MM.1S (cell line): ENCODE measurements around the gene SFXN5.

Source experiments
- DNase-seq: peaks from one replicate; pipeline ENCODE4 v3.0.0-alpha.2; 2015
- H2AFZ ChIP-seq: fragments of 300-600 bp; sonication (generic); 2 replicates; pipeline ENCODE4 v1.6.0; 2016; ENCODE audit warnings: antibody characterized with exemption, low read length
- H3F3A ChIP-seq: fragments of 300-600 bp; sonication (generic); 2 replicates; pipeline ENCODE4 v1.6.1; 2016; ENCODE audit warnings: mild to moderate bottlenecking, antibody characterized with exemption, low read length, moderate library complexity, mixed read lengths; ENCODE audit not compliant: insufficient read depth
- H3K27ac ChIP-seq: fragments of 300-600 bp; sonication (generic); 2 replicates; pipeline ENCODE4 v1.5.1; 2016; ENCODE audit warnings: mild to moderate bottlenecking, low read length
- H3K27me3 ChIP-seq: fragments of 300-600 bp; sonication (generic); replicated peaks from 2 replicates; pipeline ENCODE4 v1.6.0; 2016; ENCODE audit warnings: low read length; ENCODE audit not compliant: insufficient read depth
- H3K36me3 ChIP-seq: fragments of 300-600 bp; sonication (generic); replicated peaks from 2 replicates; pipeline ENCODE4 v1.6.1; 2016; ENCODE audit warnings: mild to moderate bottlenecking, low read length, mixed read lengths; ENCODE audit not compliant: insufficient read depth
- H3K4me1 ChIP-seq: fragments of 300-600 bp; sonication (generic); 2 replicates; pipeline ENCODE4 v1.6.1; 2016; ENCODE audit warnings: low read length, mixed read lengths
- H3K4me2 ChIP-seq: fragments of 300-600 bp; sonication (generic); 2 replicates; pipeline ENCODE4 v1.6.0; 2016; ENCODE audit warnings: low read depth, low read length
- H3K4me3 ChIP-seq: fragments of 300-600 bp; sonication (generic); 2 replicates; pipeline ENCODE4 v1.5.1; 2016; ENCODE audit warnings: low read length, mixed read lengths
- H3K79me2 ChIP-seq: fragments of 300-600 bp; sonication (generic); 2 replicates; pipeline ENCODE4 v1.6.1; 2016; ENCODE audit warnings: mixed run types, low read length, mixed read lengths
- H3K9ac ChIP-seq: fragments of 300-600 bp; sonication (generic); 2 replicates; pipeline ENCODE4 v1.6.1; 2016; ENCODE audit warnings: low read length, mixed read lengths
- H3K9me2 ChIP-seq: fragments of 300-600 bp; sonication (generic); replicated peaks from 2 replicates; pipeline ENCODE4 v1.6.1; 2016; ENCODE audit warnings: mild to moderate bottlenecking, low read length, mixed read lengths; ENCODE audit not compliant: insufficient read depth
- H3K9me3 ChIP-seq: fragments of 300-600 bp; sonication (generic); replicated peaks from 2 replicates; pipeline ENCODE4 v1.6.1; 2016; ENCODE audit warnings: mild to moderate bottlenecking, low read length, mixed read lengths; ENCODE audit not compliant: insufficient read depth
- H4K20me1 ChIP-seq: fragments of 300-600 bp; sonication (generic); 2 replicates; pipeline ENCODE4 v1.6.1; 2016; ENCODE audit warnings: mild to moderate bottlenecking, low read length, moderate library complexity, mixed read lengths; ENCODE audit not compliant: insufficient read depth
- EZH2 ChIP-seq: fragments of 300-600 bp; sonication (generic); optimal IDR thresholded peaks from 2 replicates; pipeline ENCODE3; 2017; ENCODE audit warnings: low read depth, mild to moderate bottlenecking, antibody characterized with exemption, low read length, mixed read lengths
- EZH2phosphoT487 ChIP-seq: fragments of 300-600 bp; sonication (generic); IDR thresholded peaks from 2 replicates; pipeline ENCODE4 v1.6.1; 2018; ENCODE audit warnings: antibody characterized with exemption, low read length
- TF ChIP-seq, protein P1 (sequence below): fragments of 300-600 bp; sonication (generic); IDR thresholded peaks from 2 replicates; pipeline ENCODE4 v1.5.1; 2016; ENCODE audit warnings: antibody characterized with exemption, low read length, mixed read lengths

SFXN5 gene

GRCh38 chr2:72990695-72991438 is 80.6 kb downstream of the SFXN5 start:
- Histone ChIP-seq H3K9me3 (no peaks in the 10 kb centered on the region), H3K27me3 (no peaks in the 10 kb centered on the region), H3K4me1 (no peaks in the 10 kb centered on the region), H3K27ac (no peak overlapping the region), H4K20me1 (no peaks in the 10 kb centered on the region), H3K4me3 (no peak overlapping the region), H3K4me2 (no peak overlapping the region), H3K9me2 (no peaks in the 10 kb centered on the region), H3K36me3 (no peaks in the 10 kb centered on the region), H3F3A (no peaks in the 10 kb centered on the region), H2AFZ (no peak overlapping the region), H3K9ac (no peak overlapping the region), H3K79me2 (no peaks in the 10 kb centered on the region)
- TF ChIP-seq, protein P1, sequence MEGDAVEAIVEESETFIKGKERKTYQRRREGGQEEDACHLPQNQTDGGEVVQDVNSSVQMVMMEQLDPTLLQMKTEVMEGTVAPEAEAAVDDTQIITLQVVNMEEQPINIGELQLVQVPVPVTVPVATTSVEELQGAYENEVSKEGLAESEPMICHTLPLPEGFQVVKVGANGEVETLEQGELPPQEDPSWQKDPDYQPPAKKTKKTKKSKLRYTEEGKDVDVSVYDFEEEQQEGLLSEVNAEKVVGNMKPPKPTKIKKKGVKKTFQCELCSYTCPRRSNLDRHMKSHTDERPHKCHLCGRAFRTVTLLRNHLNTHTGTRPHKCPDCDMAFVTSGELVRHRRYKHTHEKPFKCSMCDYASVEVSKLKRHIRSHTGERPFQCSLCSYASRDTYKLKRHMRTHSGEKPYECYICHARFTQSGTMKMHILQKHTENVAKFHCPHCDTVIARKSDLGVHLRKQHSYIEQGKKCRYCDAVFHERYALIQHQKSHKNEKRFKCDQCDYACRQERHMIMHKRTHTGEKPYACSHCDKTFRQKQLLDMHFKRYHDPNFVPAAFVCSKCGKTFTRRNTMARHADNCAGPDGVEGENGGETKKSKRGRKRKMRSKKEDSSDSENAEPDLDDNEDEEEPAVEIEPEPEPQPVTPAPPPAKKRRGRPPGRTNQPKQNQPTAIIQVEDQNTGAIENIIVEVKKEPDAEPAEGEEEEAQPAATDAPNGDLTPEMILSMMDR = no peak
- TF ChIP-seq EZH2 (no peak), EZH2phosphoT487 (no peak)
- no peak for DNase-seq

GRCh38 chr2:72989770-72990556 is 81.5 kb downstream of the SFXN5 start:
- no peak for DNase-seq
- Histone ChIP-seq H3K4me3 (no peak overlapping the region), H3K9me2 (no peaks in the 10 kb centered on the region), H3K36me3 (no peaks in the 10 kb centered on the region), H3K4me2 (no peak overlapping the region), H3K9ac (no peak overlapping the region), H3K9me3 (no peaks in the 10 kb centered on the region), H3K27ac (no peak overlapping the region), H3K79me2 (no peaks in the 10 kb centered on the region), H3K4me1 (no peaks in the 10 kb centered on the region), H4K20me1 (no peaks in the 10 kb centered on the region), H3K27me3 (no peaks in the 10 kb centered on the region), H2AFZ (no peak overlapping the region), H3F3A (no peaks in the 10 kb centered on the region)
- TF ChIP-seq, protein P1 = no peak
- TF ChIP-seq EZH2 (no peak), EZH2phosphoT487 (no peak)

DNA sequence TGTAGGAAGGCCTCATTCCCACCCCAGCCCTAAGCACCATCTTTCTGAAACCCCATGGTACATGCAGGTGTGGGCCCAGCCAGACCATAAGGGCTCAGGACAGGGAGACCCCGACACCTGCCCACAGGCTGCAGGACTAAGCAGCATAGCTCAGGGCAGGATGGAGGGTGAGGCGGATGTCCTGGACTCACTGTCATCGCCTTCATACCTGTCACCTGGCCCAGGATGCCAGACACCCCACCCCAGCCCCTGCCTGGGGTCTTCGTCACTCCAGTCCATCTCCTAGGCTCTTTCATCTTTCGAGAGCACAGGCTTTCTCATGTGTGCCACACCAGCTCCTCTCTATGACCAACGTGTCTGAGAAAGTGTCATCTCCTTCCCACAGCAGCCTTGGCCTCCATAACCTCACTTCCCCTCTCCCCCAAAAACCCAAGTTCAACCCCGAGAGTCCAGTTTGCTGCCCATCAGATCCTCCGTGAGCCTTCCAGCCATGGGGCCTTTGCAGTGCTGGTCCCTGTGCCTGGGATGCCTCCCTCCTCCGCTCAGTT is 82.7 kb downstream of the SFXN5 start:
- no peak overlapping the region for H3K4me2 ChIP-seq
- no peak overlapping the region for H2AFZ ChIP-seq
- no peaks in the 10 kb centered on the region for H3K27me3 ChIP-seq
- no peaks in the 10 kb centered on the region for H3K79me2 ChIP-seq
- H3K27ac ChIP-seq = no peak overlapping the region
- no peaks in the 10 kb centered on the region for H3K4me1 ChIP-seq
- H4K20me1 ChIP-seq = no peaks in the 10 kb centered on the region
- no peaks in the 10 kb centered on the region for H3K9me3 ChIP-seq
- no peaks in the 10 kb centered on the region for H3F3A ChIP-seq
- TF ChIP-seq EZH2phosphoT487 = no peak
- no peak for TF ChIP-seq EZH2
- TF ChIP-seq, protein P1 = no peak
- H3K4me3 ChIP-seq = no peak overlapping the region
- no peaks in the 10 kb centered on the region for H3K9me2 ChIP-seq
- no peaks in the 10 kb centered on the region for H3K36me3 ChIP-seq
- H3K9ac ChIP-seq = no peak overlapping the region
- no peak for DNase-seq
